ENCODE measurements around the gene EDIL3.
A peak's percentile ranks its signal among the peaks of the same experiment; 100 is the strongest.

Gene EDIL3

GRCh38 chr5:84204772-84205171 lies 179.9 kb downstream of the EDIL3 start:
- no peaks in the 10 kb centered on the region for H3K9me2 ChIP-seq (replicated peaks; ENCODE audit: control insufficient read depth, low read length)
- no peaks in the 10 kb centered on the region for H4K20me1 ChIP-seq (ENCODE audit: control insufficient read depth, insufficient read depth, low read depth, low read length)
- no peaks in the 10 kb centered on the region for H3F3A ChIP-seq (ENCODE audit: control insufficient read depth, insufficient read depth)
- no peaks in the 10 kb centered on the region for H3K4me1 ChIP-seq (ENCODE audit: control insufficient read depth, low read length)
- H3K79me2 ChIP-seq (ENCODE audit: control insufficient read depth, low read length), result no peaks in the 10 kb centered on the region
- no peak for TF ChIP-seq EZH2phosphoT487 (IDR thresholded peaks at IDR 0.05; ENCODE audit: borderline replicate concordance, low read length)
- H3K36me3 ChIP-seq (ENCODE audit: control insufficient read depth, low read length), result no peaks in the 10 kb centered on the region
- H3K4me3 ChIP-seq (ENCODE audit: low read length), result no peak overlapping the region
- no peaks in the 10 kb centered on the region for H3K9me3 ChIP-seq (ENCODE audit: control insufficient read depth, insufficient read depth, low read length)
- no peak overlapping the region for H3K4me2 ChIP-seq (ENCODE audit: low read length)
- H3K27ac ChIP-seq (ENCODE audit: low read depth, low read length), result no peak overlapping the region
- H3K27me3 ChIP-seq (ENCODE audit: control insufficient read depth, low read length), result no peaks in the 10 kb centered on the region

- Histone ChIP-seq H4K20me1 (ENCODE audit: control insufficient read depth, insufficient read depth, low read depth, low read length) (no peaks in the 10 kb centered on the region), H3K9me3 (ENCODE audit: control insufficient read depth, insufficient read depth, low read length) (no peaks in the 10 kb centered on the region), H3K4me3 (ENCODE audit: low read length) (no peak overlapping the region), H3K4me2 (ENCODE audit: low read length) (no peak overlapping the region), H3K79me2 (ENCODE audit: control insufficient read depth, low read length) (no peaks in the 10 kb centered on the region), H3K4me1 (ENCODE audit: control insufficient read depth, low read length) (peaks cover 9% of the 10 kb centered on the region), H3F3A (ENCODE audit: control insufficient read depth, insufficient read depth) (no peaks in the 10 kb centered on the region), H3K27me3 (ENCODE audit: control insufficient read depth, low read length) (no peaks in the 10 kb centered on the region), H3K27ac (ENCODE audit: low read depth, low read length) (no peak overlapping the region), H3K9me2 (replicated peaks; ENCODE audit: control insufficient read depth, low read length) (no peaks in the 10 kb centered on the region), H3K36me3 (ENCODE audit: control insufficient read depth, low read length) (no peaks in the 10 kb centered on the region)
- TF ChIP-seq CTCF (IDR thresholded peaks at IDR 0.05; ENCODE audit: low read depth, low read length, poor library complexity, severe bottlenecking), result no peak
- no peak for TF ChIP-seq EZH2phosphoT487 (IDR thresholded peaks at IDR 0.05; ENCODE audit: borderline replicate concordance, low read length)
These were observed 182.5 kb downstream of the EDIL3 start for GRCh38 chr5:84202136-84202535.

DNA sequence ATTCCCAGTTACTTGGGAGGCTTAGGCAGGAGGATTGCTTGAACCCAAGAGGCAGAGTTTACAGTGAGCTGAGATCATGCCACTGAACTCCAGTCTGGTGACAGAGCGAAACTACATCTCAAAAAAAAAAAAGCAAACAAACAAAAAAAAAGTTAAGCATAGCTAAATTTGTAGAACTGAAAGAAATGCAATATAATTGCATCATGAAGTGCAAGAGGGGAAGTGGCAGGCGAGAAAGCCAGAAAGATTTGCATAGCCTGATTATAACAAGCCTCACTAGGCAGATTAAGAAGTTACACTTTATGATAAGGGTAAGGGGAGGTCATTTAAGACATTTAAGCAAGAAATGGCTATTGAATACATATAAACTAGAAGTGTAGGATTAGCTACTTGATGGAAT lies 187.1 kb downstream of the EDIL3 start:
- H3K4me1 ChIP-seq (ENCODE audit: control insufficient read depth, low read length), result peaks cover 11% of the 10 kb centered on the region
- no peaks in the 10 kb centered on the region for H3K9me3 ChIP-seq (ENCODE audit: control insufficient read depth, insufficient read depth, low read length)
- H4K20me1 ChIP-seq (ENCODE audit: control insufficient read depth, insufficient read depth, low read depth, low read length), result no peaks in the 10 kb centered on the region
- H3K27ac ChIP-seq (ENCODE audit: low read depth, low read length), result no peak overlapping the region
- peak overlapping the region; percentile 12 for H3K4me2 ChIP-seq (ENCODE audit: low read length)
- no peaks in the 10 kb centered on the region for H3K9me2 ChIP-seq (replicated peaks; ENCODE audit: control insufficient read depth, low read length)
- TF ChIP-seq EZH2phosphoT487 (IDR thresholded peaks at IDR 0.05; ENCODE audit: borderline replicate concordance, low read length) (no peak), CTCF (IDR thresholded peaks at IDR 0.05; ENCODE audit: low read depth, low read length, poor library complexity, severe bottlenecking) (no peak)
- no peaks in the 10 kb centered on the region for H3K79me2 ChIP-seq (ENCODE audit: control insufficient read depth, low read length)
- no peaks in the 10 kb centered on the region for H3K36me3 ChIP-seq (ENCODE audit: control insufficient read depth, low read length)
- H3F3A ChIP-seq (ENCODE audit: control insufficient read depth, insufficient read depth), result no peaks in the 10 kb centered on the region
- no peak overlapping the region for H3K4me3 ChIP-seq (ENCODE audit: low read length)
- no peaks in the 10 kb centered on the region for H3K27me3 ChIP-seq (ENCODE audit: control insufficient read depth, low read length)

DNA sequence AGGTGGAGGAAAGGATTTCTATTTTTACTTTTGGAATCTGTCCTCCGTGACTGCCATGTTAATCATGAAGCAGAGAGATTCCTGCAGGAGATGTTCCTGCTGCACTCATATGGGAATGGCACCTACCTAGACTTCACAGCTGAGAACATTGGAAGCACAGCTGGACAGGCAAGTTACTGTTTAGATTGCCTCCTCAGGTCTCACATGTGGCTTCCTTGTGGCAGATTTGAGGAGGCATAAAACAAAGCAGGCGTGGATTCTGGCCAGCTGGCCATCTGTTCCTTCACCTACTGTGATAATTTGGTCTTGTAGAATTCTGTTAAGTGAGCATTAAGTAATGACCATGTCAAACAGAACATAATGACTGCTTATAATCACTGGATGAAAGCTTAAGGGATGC lies 193.4 kb downstream of the EDIL3 start:
- no peak overlapping the region for H3K27ac ChIP-seq (ENCODE audit: low read depth, low read length)
- H3K9me3 ChIP-seq (ENCODE audit: control insufficient read depth, insufficient read depth, low read length), result no peaks in the 10 kb centered on the region
- no peaks in the 10 kb centered on the region for H3K9me2 ChIP-seq (replicated peaks; ENCODE audit: control insufficient read depth, low read length)
- H3K4me3 ChIP-seq (ENCODE audit: low read length), result no peak overlapping the region
- no peak overlapping the region for H3K4me2 ChIP-seq (ENCODE audit: low read length)
- H3K36me3 ChIP-seq (ENCODE audit: control insufficient read depth, low read length), result no peaks in the 10 kb centered on the region
- H3K27me3 ChIP-seq (ENCODE audit: control insufficient read depth, low read length), result no peaks in the 10 kb centered on the region
- no peaks in the 10 kb centered on the region for H4K20me1 ChIP-seq (ENCODE audit: control insufficient read depth, insufficient read depth, low read depth, low read length)
- no peak for TF ChIP-seq EZH2phosphoT487 (IDR thresholded peaks at IDR 0.05; ENCODE audit: borderline replicate concordance, low read length)
- no peak for TF ChIP-seq CTCF (IDR thresholded peaks at IDR 0.05; ENCODE audit: low read depth, low read length, poor library complexity, severe bottlenecking)
- H3K4me1 ChIP-seq (ENCODE audit: control insufficient read depth, low read length), result no peaks in the 10 kb centered on the region
- no peaks in the 10 kb centered on the region for H3K79me2 ChIP-seq (ENCODE audit: control insufficient read depth, low read length)
- no peaks in the 10 kb centered on the region for H3F3A ChIP-seq (ENCODE audit: control insufficient read depth, insufficient read depth)

Measured in DOHH2 (cell line).